ENCODE results near the gene KCNE3. TPM values are rescaled to one million over a fixed set of nuclear protein-coding genes. Genes with fewer than 3 reads are reported as not detected.

KCNE3 gene
- total and polyA plus RNA-seq, 9 of the 15 experiments (the other 6 are each of a cell fraction or from before 2014, with no cell fraction given), result 1.6 to 8.7 (median 6.2) TPM

DNA sequence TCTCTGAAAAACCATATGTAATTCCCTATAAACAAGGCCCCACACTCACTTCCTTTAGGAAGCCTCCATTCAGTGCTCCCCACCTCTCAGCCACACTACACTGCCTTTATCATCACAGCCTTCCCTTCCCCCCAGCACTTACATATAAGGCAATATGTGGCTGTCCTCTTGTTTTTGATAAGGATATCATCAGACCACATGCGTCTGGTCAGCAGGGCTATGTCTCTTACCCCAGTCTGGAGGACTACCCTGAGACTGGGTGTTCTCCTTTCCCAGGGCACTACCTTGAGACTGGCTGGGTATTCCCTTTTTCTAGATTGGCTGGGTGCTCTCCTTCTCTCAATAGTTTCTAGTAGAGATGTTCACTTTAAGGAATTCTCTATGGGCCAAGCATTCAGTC lies 7.8 kb downstream of the KCNE3 start:
- CTCF ChIA-PET (ENCODE audit: low intra/inter-chr PET ratio), result no interaction called here
- in situ Hi-C loops (cut with MboI), result loop anchor here (10.0 kb wide), 1 partner anchor 495 kb away; no protein-coding TSS in a partner anchor
- TF ChIP-seq ZNF778 (CRISPR knock-in tag; IDR thresholded peaks at IDR 0.05) (no peak), CCAR2 (IDR thresholded peaks at IDR 0.05; ENCODE audit: low read depth, low read length) (no peak), RUNX1 (IDR thresholded peaks at IDR 0.05; ENCODE audit: low read depth) (no peak), ARID2 (IDR thresholded peaks at IDR 0.05) (no peak), LEF1 (IDR thresholded peaks at IDR 0.05) (peak; percentile 82), CREBBP (IDR thresholded peaks at IDR 0.05; ENCODE audit: low read depth, low read length) (no peak), ZNF165 (CRISPR knock-in tag; IDR thresholded peaks at IDR 0.05; ENCODE audit: borderline replicate concordance) (no peak), ZBTB7A (IDR thresholded peaks at IDR 0.05; ENCODE audit: borderline replicate concordance, control insufficient read depth, low read depth, low read length) (no peak), ELF4 (CRISPR knock-in tag; IDR thresholded peaks at IDR 0.05) (no peak; the same call in 1 of the 2 replicates), RAD21 (CRISPR knock-in tag; conservative IDR thresholded peaks at IDR 0.05 in 1 of 2, IDR thresholded peaks at IDR 0.05 in 1 of 2) (no peak), THRAP3 (IDR thresholded peaks at IDR 0.05; ENCODE audit: borderline replicate concordance) (no peak), SAFB (IDR thresholded peaks at IDR 0.05; ENCODE audit: borderline replicate concordance, low read depth, low read length) (no peak), CEBPB (tag; IDR thresholded peaks at IDR 0.05) (no peak), ZNF121 (CRISPR knock-in tag; conservative IDR thresholded peaks at IDR 0.05) (no peak), POLR2B (IDR thresholded peaks at IDR 0.05; ENCODE audit: low read depth, partially characterized antibody) (no peak)
- TF ChIP-seq, protein P1, sequence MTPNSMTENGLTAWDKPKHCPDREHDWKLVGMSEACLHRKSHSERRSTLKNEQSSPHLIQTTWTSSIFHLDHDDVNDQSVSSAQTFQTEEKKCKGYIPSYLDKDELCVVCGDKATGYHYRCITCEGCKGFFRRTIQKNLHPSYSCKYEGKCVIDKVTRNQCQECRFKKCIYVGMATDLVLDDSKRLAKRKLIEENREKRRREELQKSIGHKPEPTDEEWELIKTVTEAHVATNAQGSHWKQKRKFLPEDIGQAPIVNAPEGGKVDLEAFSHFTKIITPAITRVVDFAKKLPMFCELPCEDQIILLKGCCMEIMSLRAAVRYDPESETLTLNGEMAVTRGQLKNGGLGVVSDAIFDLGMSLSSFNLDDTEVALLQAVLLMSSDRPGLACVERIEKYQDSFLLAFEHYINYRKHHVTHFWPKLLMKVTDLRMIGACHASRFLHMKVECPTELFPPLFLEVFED (CRISPR knock-in tag; conservative IDR thresholded peaks at IDR 0.05), result no peak
- TF ChIP-seq, protein P2, sequence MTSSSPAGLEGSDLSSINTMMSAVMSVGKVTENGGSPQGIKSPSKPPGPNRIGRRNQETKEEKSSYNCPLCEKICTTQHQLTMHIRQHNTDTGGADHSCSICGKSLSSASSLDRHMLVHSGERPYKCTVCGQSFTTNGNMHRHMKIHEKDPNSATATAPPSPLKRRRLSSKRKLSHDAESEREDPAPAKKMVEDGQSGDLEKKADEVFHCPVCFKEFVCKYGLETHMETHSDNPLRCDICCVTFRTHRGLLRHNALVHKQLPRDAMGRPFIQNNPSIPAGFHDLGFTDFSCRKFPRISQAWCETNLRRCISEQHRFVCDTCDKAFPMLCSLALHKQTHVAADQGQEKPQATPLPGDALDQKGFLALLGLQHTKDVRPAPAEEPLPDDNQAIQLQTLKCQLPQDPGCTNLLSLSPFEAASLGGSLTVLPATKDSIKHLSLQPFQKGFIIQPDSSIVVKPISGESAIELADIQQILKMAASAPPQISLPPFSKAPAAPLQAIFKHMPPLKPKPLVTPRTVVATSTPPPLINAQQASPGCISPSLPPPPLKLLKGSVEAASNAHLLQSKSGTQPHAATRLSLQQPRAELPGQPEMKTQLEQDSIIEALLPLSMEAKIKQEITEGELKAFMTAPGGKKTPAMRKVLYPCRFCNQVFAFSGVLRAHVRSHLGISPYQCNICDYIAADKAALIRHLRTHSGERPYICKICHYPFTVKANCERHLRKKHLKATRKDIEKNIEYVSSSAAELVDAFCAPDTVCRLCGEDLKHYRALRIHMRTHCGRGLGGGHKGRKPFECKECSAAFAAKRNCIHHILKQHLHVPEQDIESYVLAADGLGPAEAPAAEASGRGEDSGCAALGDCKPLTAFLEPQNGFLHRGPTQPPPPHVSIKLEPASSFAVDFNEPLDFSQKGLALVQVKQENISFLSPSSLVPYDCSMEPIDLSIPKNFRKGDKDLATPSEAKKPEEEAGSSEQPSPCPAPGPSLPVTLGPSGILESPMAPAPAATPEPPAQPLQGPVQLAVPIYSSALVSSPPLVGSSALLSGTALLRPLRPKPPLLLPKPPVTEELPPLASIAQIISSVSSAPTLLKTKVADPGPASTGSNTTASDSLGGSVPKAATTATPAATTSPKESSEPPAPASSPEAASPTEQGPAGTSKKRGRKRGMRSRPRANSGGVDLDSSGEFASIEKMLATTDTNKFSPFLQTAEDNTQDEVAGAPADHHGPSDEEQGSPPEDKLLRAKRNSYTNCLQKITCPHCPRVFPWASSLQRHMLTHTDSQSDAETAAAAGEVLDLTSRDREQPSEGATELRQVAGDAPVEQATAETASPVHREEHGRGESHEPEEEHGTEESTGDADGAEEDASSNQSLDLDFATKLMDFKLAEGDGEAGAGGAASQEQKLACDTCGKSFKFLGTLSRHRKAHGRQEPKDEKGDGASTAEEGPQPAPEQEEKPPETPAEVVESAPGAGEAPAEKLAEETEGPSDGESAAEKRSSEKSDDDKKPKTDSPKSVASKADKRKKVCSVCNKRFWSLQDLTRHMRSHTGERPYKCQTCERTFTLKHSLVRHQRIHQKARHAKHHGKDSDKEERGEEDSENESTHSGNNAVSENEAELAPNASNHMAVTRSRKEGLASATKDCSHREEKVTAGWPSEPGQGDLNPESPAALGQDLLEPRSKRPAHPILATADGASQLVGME (CRISPR knock-in tag; IDR thresholded peaks at IDR 0.05), result no peak

More for the DNA sequence above, 7.8 kb downstream of the KCNE3 start:
- Histone ChIP-seq H3K4me2 (ENCODE audit: insufficient read depth, low read length) (peak overlapping the region; percentile 67), H4K20me1 (replicated peaks; ENCODE audit: control insufficient read depth, insufficient read depth, low read length) (no peaks in the 10 kb centered on the region), H3K4me1 (replicated peaks in 1 of 2; ENCODE audit: control insufficient read depth in 2 of 2, insufficient read depth in 2 of 2, low read length in 2 of 2) (peaks cover 31 to 34% of the 10 kb centered on the region in 2 experiments), H3K27me3 (ENCODE audit: control insufficient read depth in 2 of 2, insufficient read depth in 2 of 2, low read length in 2 of 2) (no peaks in the 10 kb centered on the region), H3K79me2 (ENCODE audit: control insufficient read depth, insufficient read depth, low read length) (peaks cover 10% of the 10 kb centered on the region; the same call in 1 of the 3 replicates), H3K4me3 (no peak overlapping the region), H3K36me3 (ENCODE audit: control insufficient read depth, insufficient read depth, low read length) (peaks cover 2% of the 10 kb centered on the region; the same call in 1 of the 3 replicates), H2AFZ (ENCODE audit: low read depth, low read length) (peak overlapping the region; percentile 71), H3K9ac (ENCODE audit: insufficient read depth in 1 of 2, low read depth in 2 of 2, low read length in 2 of 2) (peak overlapping the region; percentile 0 to 67; a peak in 3 of 4 replicates), H3K9me3 (replicated peaks; ENCODE audit: control insufficient read depth, insufficient read depth, low read depth, low read length) (no peaks in the 10 kb centered on the region), H3K9me1 (ENCODE audit: control insufficient read depth, insufficient read depth, low read length) (no peaks in the 10 kb centered on the region), H3K27ac (ENCODE audit: extremely low read depth, low read depth, low read length) (peak overlapping the region; percentile 72)
- ATAC-seq (peak; percentile 78), FAIRE-seq (peak; percentile 89), DNase-seq (ENCODE audit: extremely low read depth in 1 of 4, low spot score in 3 of 4) (peak; percentile 67 to 87 (median 76))
- intact Hi-C loops (cut with micrococcal nuclease), result loop anchor here (10.0 kb wide), 1 partner anchor 275 kb away; the partner anchor contains the start of gene CHRDL2
- no TSS peak for BruUV-seq (replicated peaks)
- POLR2A ChIA-PET, result interaction anchor here (3.2 kb wide), 1 partner anchor 10 kb away, joined by 8 read pairs; no protein-coding TSS in a partner anchor
- WGBS (ENCODE audit: insufficient coverage, low coverage, missing lambda C conversion rate), result 10% methylated on average over 1 of the region's 1 CpG
